ENCODE results near the gene GLIPR2.
"Not testable (repeated sequence)": the region's sequence is repeated elsewhere in the genome, so short reads cannot be mapped to it uniquely, and the experiment has no call there.

GLIPR2 gene

GRCh38 chr9:36165826-36166167 is 29.3 kb downstream of the GLIPR2 start:
- DNase-seq = no peak

- DNase-seq = peak; percentile 85 to 89
Observed at GRCh38 chr9:36166168-36166927, 29.8 kb downstream of the GLIPR2 start.

GRCh38 chr9:36169166-36169565 is 32.6 kb downstream of the GLIPR2 start, which contains the start of gene CCIN:
Gene CCIN, plus strand, starts transcription at chr9:36169388. Its CDS starts 115 bp downstream, at chr9:36169503.
- DNase-seq = no peak

GRCh38 chr9:36169708-36170107 is 33.2 kb downstream of the GLIPR2 start:
- no peak for DNase-seq

GRCh38 chr9:36170531-36170930 is 34.0 kb downstream of the GLIPR2 start:
- DNase-seq = no peak

- no peak for DNase-seq
Observed at GRCh38 chr9:36173861-36174260, 37.3 kb downstream of the GLIPR2 start.

GRCh38 chr9:36174271-36174670 is 37.7 kb downstream of the GLIPR2 start:
- no peak for DNase-seq

- DNase-seq = no peak
Observed at GRCh38 chr9:36174731-36175130, 38.2 kb downstream of the GLIPR2 start.

GRCh38 chr9:36175209-36175608 is 38.7 kb downstream of the GLIPR2 start:
- DNase-seq = not testable (repeated sequence)

GRCh38 chr9:36176496-36176895 is 40.0 kb downstream of the GLIPR2 start:
- DNase-seq = not testable (repeated sequence)

- DNase-seq = no peak
Observed at GRCh38 chr9:36177571-36177970, 41.0 kb downstream of the GLIPR2 start.

GRCh38 chr9:36180243-36180642 is 43.7 kb downstream of the GLIPR2 start:
- DNase-seq = not testable (repeated sequence)

GRCh38 chr9:36187414-36187813 is 50.9 kb downstream of the GLIPR2 start:
- DNase-seq = no peak

GRCh38 chr9:36188212-36188611 is 51.7 kb downstream of the GLIPR2 start:
- no peak for DNase-seq

- DNase-seq = no peak
Observed at GRCh38 chr9:36189976-36190375, 53.4 kb downstream of the GLIPR2 start.

GRCh38 chr9:36190388-36191289 is 54.1 kb downstream of the GLIPR2 start, which contains the start of gene CLTA:
Gene CLTA, plus strand, starts transcription at chr9:36190921. Its CDS starts 136 bp downstream, at chr9:36191057.
- peak; percentile 90 to 95 for DNase-seq

- DNase-seq = peak; percentile 54 to 64
Observed at GRCh38 chr9:36191290-36191645, 54.7 kb downstream of the GLIPR2 start.

GRCh38 chr9:36191686-36192085 is 55.2 kb downstream of the GLIPR2 start:
- DNase-seq = no peak

GRCh38 chr9:36192196-36192595 is 55.7 kb downstream of the GLIPR2 start:
- no peak for DNase-seq

- no peak for DNase-seq
Observed at GRCh38 chr9:36193023-36193422, 56.5 kb downstream of the GLIPR2 start.

GRCh38 chr9:36194326-36195000 is 57.9 kb downstream of the GLIPR2 start:
- no peak for DNase-seq

- DNase-seq = no peak
Observed at GRCh38 chr9:36204906-36205547, 68.5 kb downstream of the GLIPR2 start.

- no peak for DNase-seq
Observed at GRCh38 chr9:36207016-36207415, 70.5 kb downstream of the GLIPR2 start.
